Adrenal gland (tissue), 5 donors: Measurements from ENCODE around the gene TMEM95.

ENCODE experiments used
- CTCF ChIP-seq, 6 experiments: fragments of 450-650 bp in 4 of 6; fragments of 200-600 bp in 2 of 6; sonication (generic) in 1 of 6; IDR thresholded peaks; 1 replicate in 5 of 6; 2 replicates in 1 of 6; pipeline versions ENCODE4 v1.5.1 to v1.8.0; 2016 to 2021; ENCODE audit warnings: antibody characterized with exemption in 6 of 6, mild to moderate bottlenecking in 2 of 6, moderate library complexity in 1 of 6
- POLR2A ChIP-seq, 2 donors: fragments of 450-650 bp; IDR thresholded peaks; one replicate each; pipeline ENCODE4 v1.6.1; 2017; ENCODE audit warnings: antibody characterized with exemption in 2 of 2, mild to moderate bottlenecking in 2 of 2, moderate library complexity in 1 of 2
- donor health status: DM: no; HTN: no; CAD: no.

GRCh38 chr17:7308625-7309433 is 46.1 kb upstream of the TMEM95 start:
- no peak for TF ChIP-seq CTCF (IDR thresholded peaks at IDR 0.05)
- TF ChIP-seq POLR2A (IDR thresholded peaks at IDR 0.05), result peak; percentile 11 to 77
